DOHH2 (cell line): Measurements from ENCODE around the gene FASLG.
"Not testable (repeated sequence)": the region's sequence is repeated elsewhere in the genome, so short reads cannot be mapped to it uniquely, and the experiment has no call there.

Experiments
- H3F3A ChIP-seq: fragments of 200-600 bp; sonication (generic), shearing (Covaris generic); 2 replicates; pipeline ENCODE4 v1.6.0; 2016; ENCODE audit warnings: antibody characterized with exemption, mild to moderate bottlenecking; ENCODE audit not compliant: control insufficient read depth, insufficient read depth
- H3K27ac ChIP-seq: fragments of 200-600 bp; sonication (generic); 2 replicates; pipeline ENCODE4 v1.5.1; 2014; ENCODE audit warnings: low read depth, mild to moderate bottlenecking, low read length, moderate library complexity
- H3K27me3 ChIP-seq: fragments of 200-600 bp; sonication (generic); 2 replicates; pipeline ENCODE4 v1.6.1; 2014; ENCODE audit warnings: mild to moderate bottlenecking, low read length, mixed read lengths; ENCODE audit not compliant: control insufficient read depth
- H3K36me3 ChIP-seq: fragments of 200-600 bp; sonication (generic); 2 replicates; pipeline ENCODE4 v1.6.1; 2014; ENCODE audit warnings: mild to moderate bottlenecking, low read length, moderate library complexity, mixed read lengths; ENCODE audit not compliant: control insufficient read depth
- H3K4me1 ChIP-seq: fragments of 200-600 bp; sonication (generic); 2 replicates; pipeline ENCODE4 v1.6.1; 2014; ENCODE audit warnings: mild to moderate bottlenecking, low read length, mixed read lengths; ENCODE audit not compliant: control insufficient read depth
- H3K4me2 ChIP-seq: fragments of 200-600 bp; sonication (generic); 2 replicates; pipeline ENCODE4 v1.6.0; 2014; ENCODE audit warnings: mild to moderate bottlenecking, low read length, moderate library complexity
- H3K4me3 ChIP-seq: fragments of 200-600 bp; sonication (generic); 2 replicates; pipeline ENCODE4 v1.5.1; 2014; ENCODE audit warnings: mild to moderate bottlenecking, low read length, mixed read lengths
- H3K79me2 ChIP-seq: fragments of 200-600 bp; sonication (generic); 2 replicates; pipeline ENCODE4 v1.6.1; 2014; ENCODE audit warnings: mild to moderate bottlenecking, low read length, mixed read lengths; ENCODE audit not compliant: control insufficient read depth
- H3K9me2 ChIP-seq: fragments of 200-600 bp; sonication (generic); replicated peaks from 2 replicates; pipeline ENCODE4 v1.6.1; 2014; ENCODE audit warnings: mild to moderate bottlenecking, low read length, mixed read lengths; ENCODE audit not compliant: control insufficient read depth
- H3K9me3 ChIP-seq: fragments of 200-600 bp; sonication (generic); 2 replicates; pipeline ENCODE4 v1.6.1; 2014; ENCODE audit warnings: antibody characterized with exemption, low read length, mixed read lengths; ENCODE audit not compliant: control insufficient read depth, insufficient read depth
- H4K20me1 ChIP-seq: fragments of 200-600 bp; sonication (generic); 2 replicates; pipeline ENCODE4 v1.6.0; 2014; ENCODE audit warnings: low read depth, mild to moderate bottlenecking, antibody characterized with exemption, low read length, moderate library complexity; ENCODE audit not compliant: control insufficient read depth, insufficient read depth
- CTCF ChIP-seq: fragments of 200-600 bp; sonication (generic); IDR thresholded peaks from one replicate; pipeline ENCODE4 v1.5.1; 2014; ENCODE audit warnings: antibody characterized with exemption, mild to moderate bottlenecking, low read depth, low read length; ENCODE audit not compliant: poor library complexity, severe bottlenecking
- EZH2phosphoT487 ChIP-seq: fragments of 200-600 bp; sonication (generic); IDR thresholded peaks from 2 replicates; pipeline ENCODE4 v1.6.1; 2017; ENCODE audit warnings: borderline replicate concordance, mild to moderate bottlenecking, antibody characterized with exemption, low read length, moderate library complexity, mixed read lengths

Gene FASLG

GRCh38 chr1:172680733-172681275 lies 21.9 kb downstream of the FASLG start:
- H3F3A ChIP-seq = no peaks in the 10 kb centered on the region
- no peaks in the 10 kb centered on the region for H3K4me1 ChIP-seq
- H3K4me2 ChIP-seq = no peak overlapping the region
- no peaks in the 10 kb centered on the region for H3K9me3 ChIP-seq
- no peaks in the 10 kb centered on the region for H3K36me3 ChIP-seq
- no peak overlapping the region for H3K4me3 ChIP-seq
- H3K79me2 ChIP-seq = no peaks in the 10 kb centered on the region
- TF ChIP-seq EZH2phosphoT487 = no peak
- no peak for TF ChIP-seq CTCF
- H3K27ac ChIP-seq = no peak overlapping the region
- H4K20me1 ChIP-seq = no peaks in the 10 kb centered on the region
- no peaks in the 10 kb centered on the region for H3K9me2 ChIP-seq
- no peaks in the 10 kb centered on the region for H3K27me3 ChIP-seq

- no peaks in the 10 kb centered on the region for H3F3A ChIP-seq
- H3K4me2 ChIP-seq = no peak overlapping the region
- H3K4me3 ChIP-seq = no peak overlapping the region
- no peak overlapping the region for H3K27ac ChIP-seq
- H3K79me2 ChIP-seq = no peaks in the 10 kb centered on the region
- no peak for TF ChIP-seq EZH2phosphoT487
- no peak for TF ChIP-seq CTCF
- no peaks in the 10 kb centered on the region for H3K27me3 ChIP-seq
- no peaks in the 10 kb centered on the region for H3K36me3 ChIP-seq
- H3K9me3 ChIP-seq = no peaks in the 10 kb centered on the region
- no peaks in the 10 kb centered on the region for H3K9me2 ChIP-seq
- no peaks in the 10 kb centered on the region for H4K20me1 ChIP-seq
- H3K4me1 ChIP-seq = no peaks in the 10 kb centered on the region
Observed at GRCh38 chr1:172682812-172683211, 23.9 kb downstream of the FASLG start.

GRCh38 chr1:172686143-172686542 lies 27.2 kb downstream of the FASLG start:
- H3K9me2 ChIP-seq = no peaks in the 10 kb centered on the region
- H3K4me1 ChIP-seq = no peaks in the 10 kb centered on the region
- no peaks in the 10 kb centered on the region for H4K20me1 ChIP-seq
- H3K4me3 ChIP-seq = no peak overlapping the region
- H3K27me3 ChIP-seq = no peaks in the 10 kb centered on the region
- no peaks in the 10 kb centered on the region for H3K36me3 ChIP-seq
- no peaks in the 10 kb centered on the region for H3K9me3 ChIP-seq
- no peak overlapping the region for H3K4me2 ChIP-seq
- TF ChIP-seq EZH2phosphoT487 (no peak), CTCF (no peak)
- H3K27ac ChIP-seq = no peak overlapping the region
- no peaks in the 10 kb centered on the region for H3F3A ChIP-seq
- no peaks in the 10 kb centered on the region for H3K79me2 ChIP-seq

- not testable (repeated sequence) for H3K9me3 ChIP-seq, H3K27me3 ChIP-seq, H3K79me2 ChIP-seq, H3K4me3 ChIP-seq, H3F3A ChIP-seq, H4K20me1 ChIP-seq, H3K9me2 ChIP-seq, H3K36me3 ChIP-seq, H3K27ac ChIP-seq, H3K4me2 ChIP-seq, H3K4me1 ChIP-seq
Observed at GRCh38 chr1:172688428-172689085, 29.7 kb downstream of the FASLG start.

GRCh38 chr1:172690925-172691324 lies 32.0 kb downstream of the FASLG start:
- H3K27me3 ChIP-seq, H3K4me1 ChIP-seq, H3K36me3 ChIP-seq, H3K4me2 ChIP-seq, H3K79me2 ChIP-seq, H4K20me1 ChIP-seq, H3F3A ChIP-seq, H3K27ac ChIP-seq, H3K9me2 ChIP-seq, H3K9me3 ChIP-seq, H3K4me3 ChIP-seq: not testable (repeated sequence)
